ENCODE results near the gene PSIP1.

DNA sequence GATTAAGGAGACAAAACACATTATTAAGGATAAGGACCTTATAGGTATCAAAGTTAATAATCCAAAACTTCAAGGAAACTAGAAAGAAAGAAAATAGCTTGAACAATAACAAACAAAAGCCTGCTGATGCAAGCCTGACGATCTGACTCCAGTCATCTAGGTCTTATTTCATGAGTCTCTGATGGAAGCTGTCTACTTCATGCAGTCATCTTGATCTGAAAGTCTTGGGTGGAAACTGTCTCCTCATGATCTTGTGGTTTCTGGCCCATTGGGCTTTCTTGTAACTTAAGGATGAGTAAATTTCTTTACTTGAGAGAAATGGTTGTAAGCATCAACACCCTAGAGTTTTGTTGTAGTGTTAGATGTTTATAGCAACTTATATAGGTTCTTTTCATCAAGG is 20.6 kb upstream of the PSIP1 start:
- TF ChIP-seq ZFP30 (CRISPR knock-in tag; IDR thresholded peaks at IDR 0.05) (no peak), RARB (CRISPR knock-in tag; IDR thresholded peaks at IDR 0.05) (no peak), ESRRG (CRISPR knock-in tag; IDR thresholded peaks at IDR 0.05) (no peak), ARNTL (CRISPR knock-in tag; IDR thresholded peaks at IDR 0.05; ENCODE audit: borderline replicate concordance, low read depth) (no peak), SNAI2 (CRISPR knock-in tag; IDR thresholded peaks at IDR 0.05) (no peak), ZC3H10 (CRISPR knock-in tag; IDR thresholded peaks at IDR 0.05) (no peak), ZFP3 (CRISPR knock-in tag; IDR thresholded peaks at IDR 0.05) (no peak), PPARA (CRISPR knock-in tag; IDR thresholded peaks at IDR 0.05; ENCODE audit: borderline replicate concordance) (no peak), ZNF8 (CRISPR knock-in tag; IDR thresholded peaks at IDR 0.05) (no peak)
- TF ChIP-seq, protein P1, sequence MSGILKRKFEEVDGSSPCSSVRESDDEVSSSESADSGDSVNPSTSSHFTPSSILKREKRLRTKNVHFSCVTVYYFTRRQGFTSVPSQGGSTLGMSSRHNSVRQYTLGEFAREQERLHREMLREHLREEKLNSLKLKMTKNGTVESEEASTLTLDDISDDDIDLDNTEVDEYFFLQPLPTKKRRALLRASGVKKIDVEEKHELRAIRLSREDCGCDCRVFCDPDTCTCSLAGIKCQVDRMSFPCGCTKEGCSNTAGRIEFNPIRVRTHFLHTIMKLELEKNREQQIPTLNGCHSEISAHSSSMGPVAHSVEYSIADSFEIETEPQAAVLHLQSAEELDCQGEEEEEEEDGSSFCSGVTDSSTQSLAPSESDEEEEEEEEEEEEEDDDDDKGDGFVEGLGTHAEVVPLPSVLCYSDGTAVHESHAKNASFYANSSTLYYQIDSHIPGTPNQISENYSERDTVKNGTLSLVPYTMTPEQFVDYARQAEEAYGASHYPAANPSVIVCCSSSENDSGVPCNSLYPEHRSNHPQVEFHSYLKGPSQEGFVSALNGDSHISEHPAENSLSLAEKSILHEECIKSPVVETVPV (CRISPR knock-in tag; IDR thresholded peaks at IDR 0.05): no peak
- TF ChIP-seq, protein P2, sequence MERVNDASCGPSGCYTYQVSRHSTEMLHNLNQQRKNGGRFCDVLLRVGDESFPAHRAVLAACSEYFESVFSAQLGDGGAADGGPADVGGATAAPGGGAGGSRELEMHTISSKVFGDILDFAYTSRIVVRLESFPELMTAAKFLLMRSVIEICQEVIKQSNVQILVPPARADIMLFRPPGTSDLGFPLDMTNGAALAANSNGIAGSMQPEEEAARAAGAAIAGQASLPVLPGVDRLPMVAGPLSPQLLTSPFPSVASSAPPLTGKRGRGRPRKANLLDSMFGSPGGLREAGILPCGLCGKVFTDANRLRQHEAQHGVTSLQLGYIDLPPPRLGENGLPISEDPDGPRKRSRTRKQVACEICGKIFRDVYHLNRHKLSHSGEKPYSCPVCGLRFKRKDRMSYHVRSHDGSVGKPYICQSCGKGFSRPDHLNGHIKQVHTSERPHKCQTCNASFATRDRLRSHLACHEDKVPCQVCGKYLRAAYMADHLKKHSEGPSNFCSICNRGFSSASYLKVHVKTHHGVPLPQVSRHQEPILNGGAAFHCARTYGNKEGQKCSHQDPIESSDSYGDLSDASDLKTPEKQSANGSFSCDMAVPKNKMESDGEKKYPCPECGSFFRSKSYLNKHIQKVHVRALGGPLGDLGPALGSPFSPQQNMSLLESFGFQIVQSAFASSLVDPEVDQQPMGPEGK (CRISPR knock-in tag; IDR thresholded peaks at IDR 0.05; ENCODE audit: borderline replicate concordance): no peak
- TF ChIP-seq, protein P3, sequence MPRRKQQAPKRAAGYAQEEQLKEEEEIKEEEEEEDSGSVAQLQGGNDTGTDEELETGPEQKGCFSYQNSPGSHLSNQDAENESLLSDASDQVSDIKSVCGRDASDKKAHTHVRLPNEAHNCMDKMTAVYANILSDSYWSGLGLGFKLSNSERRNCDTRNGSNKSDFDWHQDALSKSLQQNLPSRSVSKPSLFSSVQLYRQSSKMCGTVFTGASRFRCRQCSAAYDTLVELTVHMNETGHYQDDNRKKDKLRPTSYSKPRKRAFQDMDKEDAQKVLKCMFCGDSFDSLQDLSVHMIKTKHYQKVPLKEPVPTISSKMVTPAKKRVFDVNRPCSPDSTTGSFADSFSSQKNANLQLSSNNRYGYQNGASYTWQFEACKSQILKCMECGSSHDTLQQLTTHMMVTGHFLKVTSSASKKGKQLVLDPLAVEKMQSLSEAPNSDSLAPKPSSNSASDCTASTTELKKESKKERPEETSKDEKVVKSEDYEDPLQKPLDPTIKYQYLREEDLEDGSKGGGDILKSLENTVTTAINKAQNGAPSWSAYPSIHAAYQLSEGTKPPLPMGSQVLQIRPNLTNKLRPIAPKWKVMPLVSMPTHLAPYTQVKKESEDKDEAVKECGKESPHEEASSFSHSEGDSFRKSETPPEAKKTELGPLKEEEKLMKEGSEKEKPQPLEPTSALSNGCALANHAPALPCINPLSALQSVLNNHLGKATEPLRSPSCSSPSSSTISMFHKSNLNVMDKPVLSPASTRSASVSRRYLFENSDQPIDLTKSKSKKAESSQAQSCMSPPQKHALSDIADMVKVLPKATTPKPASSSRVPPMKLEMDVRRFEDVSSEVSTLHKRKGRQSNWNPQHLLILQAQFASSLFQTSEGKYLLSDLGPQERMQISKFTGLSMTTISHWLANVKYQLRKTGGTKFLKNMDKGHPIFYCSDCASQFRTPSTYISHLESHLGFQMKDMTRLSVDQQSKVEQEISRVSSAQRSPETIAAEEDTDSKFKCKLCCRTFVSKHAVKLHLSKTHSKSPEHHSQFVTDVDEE (CRISPR knock-in tag; IDR thresholded peaks at IDR 0.05): no peak
